K562 (cell line): ENCODE results near the gene GPATCH4. TPM values are rescaled to one million over a fixed set of nuclear protein-coding genes. Genes with fewer than 3 reads are reported as not detected.

Source experiments
- EP300 ChIP-seq: IDR thresholded peaks from 2 replicates; pipeline ENCODE4 v1.6.1; 2012; ENCODE audit warnings: low read length, improper control_type of control experiment
- MAFG ChIP-seq: fragments of 450-650 bp; conservative IDR thresholded peaks from 2 replicates; pipeline ENCODE4 v1.6.1; 2016; ENCODE audit warnings: missing genetic modification characterization, missing compliant biosample characterization
- NELFE ChIP-seq: IDR thresholded peaks from 2 replicates; pipeline ENCODE4 v1.6.1; 2011; ENCODE audit warnings: mild to moderate bottlenecking; ENCODE audit not compliant: insufficient read depth, insufficient read length
- RBBP5 ChIP-seq: fragments of 200-600 bp; sonication (generic); IDR thresholded peaks from 2 replicates; pipeline ENCODE4 v1.6.1; 2012; ENCODE audit warnings: borderline replicate concordance, mild to moderate bottlenecking, low read length, control low read depth, inconsistent platforms; ENCODE audit not compliant: insufficient read depth, poor library complexity, severe bottlenecking
- ZFPM2 ChIP-seq: fragments of 250-450 bp; sonication (Bioruptor Pico); IDR thresholded peaks from 2 replicates; pipeline ENCODE4 v1.5.1; 2022; ENCODE audit warnings: mild to moderate bottlenecking
- ZNF76 ChIP-seq: fragments of 250-450 bp; sonication (Bioruptor Pico); IDR thresholded peaks from 2 replicates; pipeline ENCODE4 v1.4.0; 2020; ENCODE audit warnings: mild to moderate bottlenecking, moderate library complexity, borderline replicate concordance
- ZNF785 ChIP-seq: fragments of 250-450 bp; sonication (Bioruptor Pico); IDR thresholded peaks from 2 replicates; pipeline ENCODE4 v1.4.0; 2020; ENCODE audit warnings: mild to moderate bottlenecking
- ZSCAN32 ChIP-seq: fragments of 450-650 bp; formaldehyde crosslinking; IDR thresholded peaks from 2 replicates; pipeline ENCODE4 v1.4.0; 2020; ENCODE audit warnings: mild to moderate bottlenecking, moderate library complexity
- polyA plus RNA-seq, 8 experiments: library from polyadenylated mRNA; depleted of rRNA in 4 of 8; stranded (reverse) in 5 of 8; unstranded in 3 of 8; fragments of >200 nt; fragmentation: Nextera tagmentation in 2 of 8; fragmentation: Illumina TruSeq in 1 of 8; extraction: Ambion mirVana in 2 of 8; extraction: Trizol in 1 of 8; gene quantifications; 2 replicates each; pipeline versions ENCODE4 v1.2.1 to v1.2.3, GENCODE V29; 2011 to 2014; ENCODE audit warnings: inconsistent platforms in 1 of 8, missing spikeins in 1 of 8
- total RNA-seq, 7 experiments: library from RNA; depleted of rRNA in 6 of 7; stranded (reverse); fragments of >200 nt in 6 of 7; fragmentation: Illumina TruSeq in 2 of 7; extraction: Trizol in 2 of 7; gene quantifications; 2 replicates each; pipeline versions ENCODE4 v1.2.1 to v1.2.3, GENCODE V29; 2011 to 2021; ENCODE audit warnings: low replicate concordance in 1 of 7
- TF ChIP-seq, protein P1 (sequence below): fragments of 450-650 bp; IDR thresholded peaks from 2 replicates; pipeline ENCODE4 v1.6.1; 2016; ENCODE audit warnings: mild to moderate bottlenecking, moderate library complexity
- TF ChIP-seq, protein P2 (sequence below): fragments of 250-450 bp; sonication (Bioruptor Pico); IDR thresholded peaks from 2 replicates; pipeline ENCODE4 v1.4.0; 2020; ENCODE audit warnings: mild to moderate bottlenecking, moderate library complexity, borderline replicate concordance
- TF ChIP-seq, protein P3 (sequence below): fragments of 250-450 bp; sonication (Bioruptor Pico); IDR thresholded peaks from 2 replicates; pipeline ENCODE4 v1.5.0; 2020; ENCODE audit warnings: mild to moderate bottlenecking

Gene GPATCH4
- total and polyA plus RNA-seq, 9 of the 15 experiments (the other 6 are each of a cell fraction or from before 2014, with no cell fraction given) = 43.7 to 105 (median 76.5) TPM

DNA sequence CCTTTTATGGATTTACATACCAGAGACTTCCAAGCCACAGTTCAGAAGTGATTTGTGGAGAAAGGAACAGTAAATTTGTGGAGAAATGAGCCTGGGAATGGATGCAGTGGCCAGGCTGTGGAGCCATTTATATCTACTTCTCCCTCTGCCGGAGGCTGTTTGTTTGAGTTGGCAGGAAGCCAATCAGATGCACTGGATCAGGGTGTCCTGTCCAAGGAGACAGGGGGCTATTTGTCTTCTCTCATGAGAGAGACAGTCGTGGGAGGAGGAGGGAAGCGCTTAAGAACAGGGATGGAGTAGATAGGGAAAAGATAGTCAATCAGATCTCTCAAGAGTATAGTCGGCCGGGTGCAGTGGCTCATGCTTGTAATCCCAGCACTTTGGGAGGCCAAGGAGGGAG lies 15.2 kb upstream of the GPATCH4 start (continued):
- TF ChIP-seq RBBP5 = peak; percentile 67
- no peak for TF ChIP-seq MAFG
- TF ChIP-seq ZNF76 (CRISPR knock-in tag) = no peak
- TF ChIP-seq, protein P1, sequence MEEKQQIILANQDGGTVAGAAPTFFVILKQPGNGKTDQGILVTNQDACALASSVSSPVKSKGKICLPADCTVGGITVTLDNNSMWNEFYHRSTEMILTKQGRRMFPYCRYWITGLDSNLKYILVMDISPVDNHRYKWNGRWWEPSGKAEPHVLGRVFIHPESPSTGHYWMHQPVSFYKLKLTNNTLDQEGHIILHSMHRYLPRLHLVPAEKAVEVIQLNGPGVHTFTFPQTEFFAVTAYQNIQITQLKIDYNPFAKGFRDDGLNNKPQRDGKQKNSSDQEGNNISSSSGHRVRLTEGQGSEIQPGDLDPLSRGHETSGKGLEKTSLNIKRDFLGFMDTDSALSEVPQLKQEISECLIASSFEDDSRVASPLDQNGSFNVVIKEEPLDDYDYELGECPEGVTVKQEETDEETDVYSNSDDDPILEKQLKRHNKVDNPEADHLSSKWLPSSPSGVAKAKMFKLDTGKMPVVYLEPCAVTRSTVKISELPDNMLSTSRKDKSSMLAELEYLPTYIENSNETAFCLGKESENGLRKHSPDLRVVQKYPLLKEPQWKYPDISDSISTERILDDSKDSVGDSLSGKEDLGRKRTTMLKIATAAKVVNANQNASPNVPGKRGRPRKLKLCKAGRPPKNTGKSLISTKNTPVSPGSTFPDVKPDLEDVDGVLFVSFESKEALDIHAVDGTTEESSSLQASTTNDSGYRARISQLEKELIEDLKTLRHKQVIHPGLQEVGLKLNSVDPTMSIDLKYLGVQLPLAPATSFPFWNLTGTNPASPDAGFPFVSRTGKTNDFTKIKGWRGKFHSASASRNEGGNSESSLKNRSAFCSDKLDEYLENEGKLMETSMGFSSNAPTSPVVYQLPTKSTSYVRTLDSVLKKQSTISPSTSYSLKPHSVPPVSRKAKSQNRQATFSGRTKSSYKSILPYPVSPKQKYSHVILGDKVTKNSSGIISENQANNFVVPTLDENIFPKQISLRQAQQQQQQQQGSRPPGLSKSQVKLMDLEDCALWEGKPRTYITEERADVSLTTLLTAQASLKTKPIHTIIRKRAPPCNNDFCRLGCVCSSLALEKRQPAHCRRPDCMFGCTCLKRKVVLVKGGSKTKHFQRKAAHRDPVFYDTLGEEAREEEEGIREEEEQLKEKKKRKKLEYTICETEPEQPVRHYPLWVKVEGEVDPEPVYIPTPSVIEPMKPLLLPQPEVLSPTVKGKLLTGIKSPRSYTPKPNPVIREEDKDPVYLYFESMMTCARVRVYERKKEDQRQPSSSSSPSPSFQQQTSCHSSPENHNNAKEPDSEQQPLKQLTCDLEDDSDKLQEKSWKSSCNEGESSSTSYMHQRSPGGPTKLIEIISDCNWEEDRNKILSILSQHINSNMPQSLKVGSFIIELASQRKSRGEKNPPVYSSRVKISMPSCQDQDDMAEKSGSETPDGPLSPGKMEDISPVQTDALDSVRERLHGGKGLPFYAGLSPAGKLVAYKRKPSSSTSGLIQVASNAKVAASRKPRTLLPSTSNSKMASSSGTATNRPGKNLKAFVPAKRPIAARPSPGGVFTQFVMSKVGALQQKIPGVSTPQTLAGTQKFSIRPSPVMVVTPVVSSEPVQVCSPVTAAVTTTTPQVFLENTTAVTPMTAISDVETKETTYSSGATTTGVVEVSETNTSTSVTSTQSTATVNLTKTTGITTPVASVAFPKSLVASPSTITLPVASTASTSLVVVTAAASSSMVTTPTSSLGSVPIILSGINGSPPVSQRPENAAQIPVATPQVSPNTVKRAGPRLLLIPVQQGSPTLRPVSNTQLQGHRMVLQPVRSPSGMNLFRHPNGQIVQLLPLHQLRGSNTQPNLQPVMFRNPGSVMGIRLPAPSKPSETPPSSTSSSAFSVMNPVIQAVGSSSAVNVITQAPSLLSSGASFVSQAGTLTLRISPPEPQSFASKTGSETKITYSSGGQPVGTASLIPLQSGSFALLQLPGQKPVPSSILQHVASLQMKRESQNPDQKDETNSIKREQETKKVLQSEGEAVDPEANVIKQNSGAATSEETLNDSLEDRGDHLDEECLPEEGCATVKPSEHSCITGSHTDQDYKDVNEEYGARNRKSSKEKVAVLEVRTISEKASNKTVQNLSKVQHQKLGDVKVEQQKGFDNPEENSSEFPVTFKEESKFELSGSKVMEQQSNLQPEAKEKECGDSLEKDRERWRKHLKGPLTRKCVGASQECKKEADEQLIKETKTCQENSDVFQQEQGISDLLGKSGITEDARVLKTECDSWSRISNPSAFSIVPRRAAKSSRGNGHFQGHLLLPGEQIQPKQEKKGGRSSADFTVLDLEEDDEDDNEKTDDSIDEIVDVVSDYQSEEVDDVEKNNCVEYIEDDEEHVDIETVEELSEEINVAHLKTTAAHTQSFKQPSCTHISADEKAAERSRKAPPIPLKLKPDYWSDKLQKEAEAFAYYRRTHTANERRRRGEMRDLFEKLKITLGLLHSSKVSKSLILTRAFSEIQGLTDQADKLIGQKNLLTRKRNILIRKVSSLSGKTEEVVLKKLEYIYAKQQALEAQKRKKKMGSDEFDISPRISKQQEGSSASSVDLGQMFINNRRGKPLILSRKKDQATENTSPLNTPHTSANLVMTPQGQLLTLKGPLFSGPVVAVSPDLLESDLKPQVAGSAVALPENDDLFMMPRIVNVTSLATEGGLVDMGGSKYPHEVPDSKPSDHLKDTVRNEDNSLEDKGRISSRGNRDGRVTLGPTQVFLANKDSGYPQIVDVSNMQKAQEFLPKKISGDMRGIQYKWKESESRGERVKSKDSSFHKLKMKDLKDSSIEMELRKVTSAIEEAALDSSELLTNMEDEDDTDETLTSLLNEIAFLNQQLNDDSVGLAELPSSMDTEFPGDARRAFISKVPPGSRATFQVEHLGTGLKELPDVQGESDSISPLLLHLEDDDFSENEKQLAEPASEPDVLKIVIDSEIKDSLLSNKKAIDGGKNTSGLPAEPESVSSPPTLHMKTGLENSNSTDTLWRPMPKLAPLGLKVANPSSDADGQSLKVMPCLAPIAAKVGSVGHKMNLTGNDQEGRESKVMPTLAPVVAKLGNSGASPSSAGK = no peak
- TF ChIP-seq, protein P2, sequence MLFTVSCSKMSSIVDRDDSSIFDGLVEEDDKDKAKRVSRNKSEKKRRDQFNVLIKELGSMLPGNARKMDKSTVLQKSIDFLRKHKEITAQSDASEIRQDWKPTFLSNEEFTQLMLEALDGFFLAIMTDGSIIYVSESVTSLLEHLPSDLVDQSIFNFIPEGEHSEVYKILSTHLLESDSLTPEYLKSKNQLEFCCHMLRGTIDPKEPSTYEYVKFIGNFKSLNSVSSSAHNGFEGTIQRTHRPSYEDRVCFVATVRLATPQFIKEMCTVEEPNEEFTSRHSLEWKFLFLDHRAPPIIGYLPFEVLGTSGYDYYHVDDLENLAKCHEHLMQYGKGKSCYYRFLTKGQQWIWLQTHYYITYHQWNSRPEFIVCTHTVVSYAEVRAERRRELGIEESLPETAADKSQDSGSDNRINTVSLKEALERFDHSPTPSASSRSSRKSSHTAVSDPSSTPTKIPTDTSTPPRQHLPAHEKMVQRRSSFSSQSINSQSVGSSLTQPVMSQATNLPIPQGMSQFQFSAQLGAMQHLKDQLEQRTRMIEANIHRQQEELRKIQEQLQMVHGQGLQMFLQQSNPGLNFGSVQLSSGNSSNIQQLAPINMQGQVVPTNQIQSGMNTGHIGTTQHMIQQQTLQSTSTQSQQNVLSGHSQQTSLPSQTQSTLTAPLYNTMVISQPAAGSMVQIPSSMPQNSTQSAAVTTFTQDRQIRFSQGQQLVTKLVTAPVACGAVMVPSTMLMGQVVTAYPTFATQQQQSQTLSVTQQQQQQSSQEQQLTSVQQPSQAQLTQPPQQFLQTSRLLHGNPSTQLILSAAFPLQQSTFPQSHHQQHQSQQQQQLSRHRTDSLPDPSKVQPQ (CRISPR knock-in tag) = no peak
- TF ChIP-seq, protein P3, sequence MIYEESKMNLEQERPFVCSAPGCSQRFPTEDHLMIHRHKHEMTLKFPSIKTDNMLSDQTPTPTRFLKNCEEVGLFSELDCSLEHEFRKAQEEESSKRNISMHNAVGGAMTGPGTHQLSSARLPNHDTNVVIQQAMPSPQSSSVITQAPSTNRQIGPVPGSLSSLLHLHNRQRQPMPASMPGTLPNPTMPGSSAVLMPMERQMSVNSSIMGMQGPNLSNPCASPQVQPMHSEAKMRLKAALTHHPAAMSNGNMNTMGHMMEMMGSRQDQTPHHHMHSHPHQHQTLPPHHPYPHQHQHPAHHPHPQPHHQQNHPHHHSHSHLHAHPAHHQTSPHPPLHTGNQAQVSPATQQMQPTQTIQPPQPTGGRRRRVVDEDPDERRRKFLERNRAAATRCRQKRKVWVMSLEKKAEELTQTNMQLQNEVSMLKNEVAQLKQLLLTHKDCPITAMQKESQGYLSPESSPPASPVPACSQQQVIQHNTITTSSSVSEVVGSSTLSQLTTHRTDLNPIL (CRISPR knock-in tag) = no peak
- no peak for TF ChIP-seq ZSCAN32 (CRISPR knock-in tag)
- TF ChIP-seq EP300 = peak; percentile 89
- no peak for TF ChIP-seq ZFPM2
- no peak for TF ChIP-seq ZNF785 (CRISPR knock-in tag)
- no peak for TF ChIP-seq NELFE
